HG03432 (cell line): ENCODE measurements around the gene DGKI.

Experiments
- ATAC-seq: cut with Tn5 transposase; IDR thresholded peaks from one replicate; pipeline ENCODE4 v1.9.1; 2021; ENCODE audit warnings: mild to moderate bottlenecking, moderate library complexity; ENCODE audit not compliant: unreplicated experiment

DGKI gene

DNA sequence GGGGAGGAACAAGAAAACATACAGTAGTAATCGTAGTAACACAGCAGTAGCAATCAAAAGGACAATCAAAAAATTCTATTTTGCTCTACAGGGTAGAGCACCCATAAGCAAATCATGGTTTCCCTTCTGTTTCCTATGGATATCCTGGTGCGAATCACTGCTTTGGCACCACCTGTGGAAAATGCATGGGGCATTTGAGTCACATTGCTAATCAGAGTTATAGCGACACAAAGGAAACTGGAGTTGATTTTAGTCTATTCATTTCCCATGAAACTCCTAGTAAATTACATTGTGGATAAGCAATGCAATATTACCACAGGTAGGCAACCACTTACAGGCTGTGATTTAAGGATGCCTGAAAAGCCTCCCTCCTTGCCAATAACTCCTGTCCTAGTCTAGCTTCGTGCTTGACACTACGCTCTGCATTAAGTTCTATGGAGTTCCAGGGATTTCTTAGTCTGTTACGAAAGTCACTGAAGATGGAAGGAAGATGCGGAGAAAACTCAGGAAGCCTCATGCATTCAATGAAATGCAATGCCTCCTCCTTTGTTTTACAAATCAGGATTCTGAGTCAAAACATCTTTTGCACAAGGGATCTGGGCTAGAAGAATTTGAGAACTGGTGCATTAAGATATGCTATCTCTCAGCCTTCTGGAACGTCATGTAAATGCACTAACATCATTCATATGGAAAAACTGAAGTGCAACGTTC is 188.4 kb downstream of the DGKI start:
- ATAC-seq = no peak

DNA sequence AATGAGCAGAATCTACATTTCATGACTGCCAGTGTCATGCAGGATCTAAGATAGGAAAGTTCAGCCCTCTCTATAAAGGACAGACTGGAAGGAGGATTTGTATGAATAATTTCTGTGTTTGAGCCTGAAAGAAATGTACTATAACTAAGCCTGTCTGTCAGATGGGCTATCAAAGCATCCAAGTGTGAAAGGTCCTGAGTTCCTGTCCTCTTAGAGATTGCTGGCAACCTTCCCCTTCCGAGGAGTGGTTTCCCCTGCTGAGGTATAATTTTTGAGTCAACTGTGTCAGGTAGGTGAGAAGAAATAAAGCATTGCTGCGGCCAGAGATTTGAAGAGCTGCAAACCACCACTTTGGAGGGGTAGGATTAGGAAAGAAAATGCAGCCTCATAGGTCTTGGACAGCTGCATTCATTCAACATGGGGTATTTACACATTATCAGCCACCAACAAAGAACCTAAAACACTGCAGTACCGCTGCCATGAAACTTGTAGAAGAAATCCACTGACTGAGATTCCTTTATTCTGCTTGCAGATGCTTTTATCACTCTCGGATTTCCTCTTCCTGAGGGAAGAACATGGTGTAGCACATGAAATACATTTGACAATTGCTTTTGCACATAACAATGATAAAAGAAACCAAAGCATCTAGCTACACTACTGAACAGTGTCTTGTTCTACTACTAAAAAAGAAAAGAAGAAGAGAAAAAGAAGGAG is 189.1 kb downstream of the DGKI start:
- no peak for ATAC-seq

GRCh38 chr7:137656850-137657232 is 189.9 kb downstream of the DGKI start:
- no peak for ATAC-seq

- ATAC-seq = peak; percentile 90
These were observed 190.4 kb downstream of the DGKI start for GRCh38 chr7:137656227-137656849.

GRCh38 chr7:137655804-137656203 is 191.0 kb downstream of the DGKI start:
- no peak for ATAC-seq

- no peak for ATAC-seq
These were observed 194.1 kb downstream of the DGKI start for GRCh38 chr7:137652721-137653120.

- ATAC-seq = no peak
These were observed 198.7 kb downstream of the DGKI start for GRCh38 chr7:137647905-137648565.

DNA sequence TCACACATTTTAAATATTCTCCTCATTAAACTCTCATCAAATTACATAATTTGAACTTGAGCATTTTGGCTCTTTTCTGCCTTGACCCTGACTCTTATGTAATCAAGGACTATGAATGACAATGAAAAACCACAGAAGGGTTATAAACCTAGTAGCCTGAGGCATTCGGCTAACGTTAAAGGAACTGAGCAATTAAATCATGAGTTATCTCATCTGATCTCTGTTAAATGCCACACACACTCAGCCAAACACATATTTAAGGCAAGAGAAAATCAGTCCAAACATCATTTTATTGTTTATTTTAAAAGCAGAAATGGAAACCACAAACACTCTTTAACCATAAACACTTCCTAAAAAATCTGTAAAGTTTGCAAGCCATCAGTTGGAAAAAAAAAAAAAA is 204.3 kb downstream of the DGKI start:
- ATAC-seq = no peak

DNA sequence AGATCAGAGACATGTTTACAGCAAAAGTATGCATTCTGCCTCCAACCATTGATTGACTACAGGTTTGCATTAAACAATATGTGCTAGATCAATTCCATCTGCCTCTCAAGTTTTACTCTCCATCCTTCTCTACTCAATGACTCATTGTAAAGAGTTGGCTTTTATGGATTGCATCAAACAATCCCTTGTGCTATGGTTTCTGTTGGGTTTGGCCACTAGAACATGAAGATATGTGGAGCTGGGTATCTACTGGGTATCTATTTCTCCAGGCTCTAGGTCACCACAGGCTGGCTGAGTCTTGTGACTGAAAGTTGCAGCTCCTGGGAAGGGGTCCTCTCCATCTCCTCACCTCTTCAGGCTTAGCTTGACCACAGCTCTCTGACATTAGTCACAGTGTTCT is 204.7 kb downstream of the DGKI start:
- no peak for ATAC-seq

DNA sequence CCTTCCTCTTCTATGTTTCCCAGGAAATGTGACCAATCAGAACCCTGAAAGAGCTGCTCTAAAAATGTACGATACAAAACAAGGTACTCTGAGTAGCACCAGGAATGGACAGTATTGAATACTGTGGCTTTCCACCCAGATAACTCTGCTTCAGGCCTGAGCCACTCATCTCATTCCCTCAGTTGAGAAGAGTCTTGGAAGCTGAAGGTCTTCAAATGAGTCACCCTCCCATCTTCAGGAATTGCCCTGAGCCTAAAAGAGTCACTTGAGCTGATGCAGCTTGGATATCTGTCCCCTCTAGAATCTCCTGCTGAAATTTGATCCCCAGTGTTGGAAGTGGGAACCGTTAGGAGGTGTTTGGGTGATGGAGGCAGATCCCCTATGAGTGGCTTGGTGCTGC is 210.4 kb downstream of the DGKI start:
- ATAC-seq = no peak

GRCh38 chr7:137635874-137636273 is 210.9 kb downstream of the DGKI start:
- no peak for ATAC-seq

GRCh38 chr7:137635132-137635531 is 211.6 kb downstream of the DGKI start:
- ATAC-seq = no peak

GRCh38 chr7:137634356-137634755 is 212.4 kb downstream of the DGKI start:
- ATAC-seq = no peak

DNA sequence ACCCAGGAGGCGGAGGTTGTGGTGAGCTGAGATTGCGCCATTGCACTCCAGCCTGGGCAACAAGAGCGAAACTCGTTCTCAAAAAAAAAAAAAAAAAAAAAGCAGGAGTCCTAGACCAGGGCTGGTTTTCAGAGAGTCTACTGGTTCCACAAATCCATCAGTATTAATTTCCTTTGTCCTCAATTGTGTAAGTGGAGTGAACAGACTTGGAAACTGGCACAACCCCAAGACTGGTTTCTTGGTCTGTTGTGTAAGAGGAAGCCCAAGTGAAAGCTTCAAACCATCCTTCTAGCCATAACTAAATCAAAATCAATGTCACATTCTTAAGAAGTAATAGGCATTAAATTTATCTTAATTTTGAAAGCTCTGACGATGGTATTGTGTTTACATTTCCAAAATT is 213.6 kb downstream of the DGKI start:
- no peak for ATAC-seq

DNA sequence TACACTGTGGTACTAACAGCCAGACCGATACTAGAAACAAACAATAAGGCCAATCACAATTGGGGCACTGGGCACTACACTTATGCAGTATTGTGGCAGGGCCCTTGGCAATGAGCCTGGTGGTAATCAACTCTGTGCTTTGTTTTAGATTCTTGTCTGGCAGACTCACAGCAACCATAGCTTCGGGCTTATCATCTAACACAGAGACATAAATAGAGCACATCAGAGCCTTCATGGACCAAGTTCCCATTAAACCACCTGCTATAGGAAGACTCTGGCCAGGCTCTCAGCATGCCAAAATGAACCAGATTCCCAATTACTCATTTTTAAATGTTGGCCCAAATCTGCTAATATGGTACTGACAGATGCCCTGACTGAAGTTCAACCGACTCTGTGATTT is 218.6 kb downstream of the DGKI start:
- no peak for ATAC-seq

GRCh38 chr7:137626469-137627067 is 220.2 kb downstream of the DGKI start:
- peak; percentile 81 for ATAC-seq

DNA sequence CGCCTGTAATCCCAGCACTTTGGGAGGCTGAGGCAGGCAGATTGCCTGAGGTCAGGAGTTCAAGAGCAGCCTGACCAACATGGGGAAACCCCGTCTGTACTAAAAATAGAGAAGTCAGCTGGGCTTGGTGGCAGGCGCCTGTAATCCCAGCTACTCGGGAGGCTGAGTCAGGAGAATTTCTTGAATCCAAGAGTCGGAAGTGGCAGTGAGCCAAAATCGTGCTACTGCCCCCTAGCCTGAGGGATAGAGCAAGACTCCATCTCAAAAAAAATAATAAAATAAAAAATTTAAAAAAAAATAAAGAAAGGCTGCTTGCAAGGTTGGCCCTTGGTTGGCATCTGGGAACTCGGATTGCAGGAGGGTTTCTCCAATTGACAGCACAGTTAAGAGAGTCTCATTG is 221.6 kb downstream of the DGKI start:
- ATAC-seq = no peak

- ATAC-seq = no peak
These were observed 227.6 kb downstream of the DGKI start for GRCh38 chr7:137619181-137619580.

DNA sequence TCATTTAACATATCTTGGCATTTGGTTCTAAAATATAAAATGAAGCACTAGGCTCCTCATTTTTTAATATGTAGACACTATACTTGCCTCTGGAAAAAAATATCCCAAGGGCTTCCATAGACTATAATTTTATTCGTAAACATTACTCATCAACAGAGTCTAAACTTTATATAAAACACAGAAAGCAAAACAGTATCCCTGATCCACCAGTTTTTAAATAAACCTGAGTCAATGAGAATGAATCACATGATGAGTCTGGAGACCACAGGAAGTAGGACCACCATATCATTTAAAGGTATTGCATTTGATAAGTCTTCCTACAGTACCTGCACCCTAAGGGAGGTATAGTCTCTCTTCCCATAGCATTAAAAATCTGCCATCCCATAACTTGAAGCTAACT is 228.0 kb downstream of the DGKI start:
- ATAC-seq = no peak

GRCh38 chr7:137613006-137613525 is 233.7 kb downstream of the DGKI start:
- ATAC-seq = no peak

DNA sequence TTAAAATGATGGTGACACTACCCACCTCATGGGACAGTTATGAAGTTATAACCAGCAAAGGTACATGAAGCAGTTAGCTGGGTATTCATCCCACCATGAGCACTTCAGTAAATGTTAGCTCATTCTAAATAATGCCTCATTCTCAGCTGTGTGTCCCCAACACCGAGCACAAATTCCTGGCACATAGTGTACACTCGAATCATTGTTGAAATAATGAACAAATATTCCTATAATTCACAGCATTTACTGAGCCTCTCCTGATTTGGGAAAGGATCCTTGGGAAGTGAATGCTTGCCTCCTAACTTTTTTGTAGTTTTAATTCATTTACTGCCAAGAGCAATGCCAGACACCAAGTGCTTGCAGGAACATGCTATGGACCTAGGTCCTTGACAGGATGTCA is 235.2 kb downstream of the DGKI start:
- ATAC-seq = no peak
